Kidney glomerular epithelial cell (primary cell): Measurements from ENCODE around the gene TAP1.
"Not testable (repeated sequence)": the region's sequence is repeated elsewhere in the genome, so short reads cannot be mapped to it uniquely, and the experiment has no call there.

Experiments
- DNase-seq: peaks from one replicate; lab custom pipeline; 2025; lab: John Stamatoyannopoulos, UW

Gene TAP1, protein sequence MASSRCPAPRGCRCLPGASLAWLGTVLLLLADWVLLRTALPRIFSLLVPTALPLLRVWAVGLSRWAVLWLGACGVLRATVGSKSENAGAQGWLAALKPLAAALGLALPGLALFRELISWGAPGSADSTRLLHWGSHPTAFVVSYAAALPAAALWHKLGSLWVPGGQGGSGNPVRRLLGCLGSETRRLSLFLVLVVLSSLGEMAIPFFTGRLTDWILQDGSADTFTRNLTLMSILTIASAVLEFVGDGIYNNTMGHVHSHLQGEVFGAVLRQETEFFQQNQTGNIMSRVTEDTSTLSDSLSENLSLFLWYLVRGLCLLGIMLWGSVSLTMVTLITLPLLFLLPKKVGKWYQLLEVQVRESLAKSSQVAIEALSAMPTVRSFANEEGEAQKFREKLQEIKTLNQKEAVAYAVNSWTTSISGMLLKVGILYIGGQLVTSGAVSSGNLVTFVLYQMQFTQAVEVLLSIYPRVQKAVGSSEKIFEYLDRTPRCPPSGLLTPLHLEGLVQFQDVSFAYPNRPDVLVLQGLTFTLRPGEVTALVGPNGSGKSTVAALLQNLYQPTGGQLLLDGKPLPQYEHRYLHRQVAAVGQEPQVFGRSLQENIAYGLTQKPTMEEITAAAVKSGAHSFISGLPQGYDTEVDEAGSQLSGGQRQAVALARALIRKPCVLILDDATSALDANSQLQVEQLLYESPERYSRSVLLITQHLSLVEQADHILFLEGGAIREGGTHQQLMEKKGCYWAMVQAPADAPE

GRCh38 chr6:32853541-32854375 is at the start of gene TAP1, which contains the start of gene PSMB9:
Gene TAP1, minus strand, starts transcription at chr6:32853704. Its CDS starts 68 bp downstream, at chr6:32853636.
Gene PSMB9, plus strand, starts transcription at chr6:32854192. Its CDS starts 38 bp downstream, at chr6:32854230.
- peak; percentile 95 for DNase-seq

DNA sequence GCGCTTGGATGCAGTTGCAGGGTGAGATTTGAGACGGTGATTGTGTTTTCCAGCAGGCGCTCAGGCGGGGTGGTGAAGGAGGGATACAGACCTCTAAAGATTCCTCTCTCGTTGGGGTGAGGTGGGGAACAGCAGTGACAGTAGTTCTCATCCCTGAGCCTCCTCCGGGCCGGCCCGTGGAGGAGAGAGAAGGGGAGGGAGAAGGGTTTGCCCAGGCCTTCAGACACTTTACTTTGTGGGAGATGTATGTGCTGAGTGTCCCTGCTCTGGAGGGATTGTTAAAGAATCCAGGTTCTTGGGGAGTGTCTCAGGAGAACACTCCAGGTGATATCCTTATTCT is 41.5 kb upstream of the TAP1 start:
- no peak for DNase-seq

DNA sequence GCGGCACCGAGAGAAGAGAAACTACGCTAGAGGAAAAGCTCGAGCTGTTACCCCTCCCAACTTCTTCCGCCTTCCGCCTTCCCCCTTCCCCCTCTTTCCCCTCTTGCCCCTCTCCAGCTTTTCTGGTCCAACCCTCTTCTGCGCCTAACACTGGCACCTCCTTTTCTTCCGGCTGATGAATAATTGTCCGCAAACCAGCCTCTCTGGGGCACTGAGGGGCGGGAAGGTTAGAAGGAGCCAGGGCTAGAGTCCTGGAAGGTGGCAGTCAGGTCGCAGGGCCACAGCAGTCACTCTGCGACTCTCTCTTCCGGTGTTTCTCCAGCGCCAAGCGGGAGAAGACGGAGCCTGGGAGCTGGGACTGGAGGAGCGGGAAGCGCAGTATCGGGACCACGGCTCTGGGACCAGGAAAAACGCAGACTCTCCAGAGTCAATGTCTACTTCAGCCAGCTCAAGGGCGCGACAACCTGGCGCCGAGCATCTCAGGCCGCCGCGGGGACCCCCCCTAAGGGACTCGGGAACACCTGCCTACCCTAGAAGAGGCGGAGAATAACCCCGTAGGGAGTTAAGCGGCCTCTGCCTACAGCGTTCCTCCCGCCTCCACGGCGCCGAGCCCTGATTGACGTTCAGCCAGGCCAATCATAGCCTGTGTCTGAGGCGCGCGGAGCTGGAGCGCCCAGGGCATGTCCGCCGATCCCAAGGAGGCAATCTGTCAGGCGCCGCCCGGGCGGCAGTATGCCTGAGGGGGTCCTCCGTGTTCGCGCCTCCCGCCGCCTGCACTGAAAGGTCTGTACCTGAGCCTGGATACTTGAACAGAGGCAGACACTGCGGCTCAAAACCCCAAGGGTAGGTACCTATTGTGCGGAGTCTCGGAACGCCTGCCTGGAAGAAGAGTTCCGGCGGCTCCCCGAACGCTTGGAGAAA is 40.8 kb upstream of the TAP1 start:
- DNase-seq = peak; percentile 85

DNA sequence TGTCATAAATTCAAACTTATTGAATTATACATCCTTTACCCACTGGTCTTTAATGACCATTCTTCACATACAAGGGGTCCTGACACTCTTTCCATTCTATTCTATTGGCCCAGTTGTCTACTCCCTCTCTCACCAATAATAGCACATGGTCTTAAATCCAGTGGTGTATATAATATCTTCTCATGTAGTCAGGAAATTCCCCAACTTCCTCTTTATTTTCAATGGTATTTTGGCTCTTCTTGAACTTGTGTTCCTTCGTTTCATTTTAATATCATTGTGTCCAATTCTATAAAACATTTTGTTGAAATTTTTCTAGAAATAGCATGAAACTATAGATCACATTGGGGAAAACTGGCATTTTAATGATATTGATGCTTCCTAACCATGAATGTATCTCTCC is 37.3 kb upstream of the TAP1 start:
- no peak for DNase-seq

- DNase-seq = no peak
These were observed 36.0 kb upstream of the TAP1 start for GRCh38 chr6:32889533-32889932.

- no peak for DNase-seq
These were observed 35.1 kb upstream of the TAP1 start for GRCh38 chr6:32888576-32888975.

GRCh38 chr6:32887616-32888015 is 34.1 kb upstream of the TAP1 start:
- DNase-seq = no peak

DNA sequence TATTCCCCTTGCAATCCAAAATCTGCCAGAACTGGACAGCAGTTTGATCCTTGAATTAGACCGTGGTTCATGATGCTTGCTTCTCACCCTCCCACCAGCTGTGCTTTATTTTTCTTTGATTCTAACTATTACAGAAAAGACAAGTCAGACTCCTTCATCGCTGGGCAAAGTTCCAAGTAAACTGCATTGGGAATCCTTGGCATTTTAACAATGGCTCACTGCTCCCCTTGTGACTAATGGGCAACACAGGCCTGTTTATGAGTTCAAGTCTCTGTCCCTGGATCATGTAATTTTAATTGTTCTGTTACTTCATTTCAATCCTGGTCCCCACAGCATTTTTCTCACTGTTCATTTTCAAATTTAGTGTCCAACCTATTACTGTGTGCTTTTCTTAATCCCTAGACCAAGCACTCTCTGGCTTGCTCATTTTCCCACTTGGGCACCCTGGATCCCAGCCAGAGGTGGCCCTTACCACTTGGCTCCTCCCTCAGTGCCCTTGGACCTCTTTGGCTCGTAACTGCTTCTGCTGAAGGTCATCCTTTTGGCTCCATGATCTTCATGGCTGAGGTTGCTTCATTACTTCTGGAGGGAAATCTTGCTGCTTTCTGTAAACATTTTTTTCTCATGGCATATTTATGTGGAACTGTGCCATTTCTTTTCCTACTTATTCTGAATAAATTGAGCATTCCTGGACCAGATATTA is 33.3 kb upstream of the TAP1 start:
- peak; percentile 41 for DNase-seq

DNA sequence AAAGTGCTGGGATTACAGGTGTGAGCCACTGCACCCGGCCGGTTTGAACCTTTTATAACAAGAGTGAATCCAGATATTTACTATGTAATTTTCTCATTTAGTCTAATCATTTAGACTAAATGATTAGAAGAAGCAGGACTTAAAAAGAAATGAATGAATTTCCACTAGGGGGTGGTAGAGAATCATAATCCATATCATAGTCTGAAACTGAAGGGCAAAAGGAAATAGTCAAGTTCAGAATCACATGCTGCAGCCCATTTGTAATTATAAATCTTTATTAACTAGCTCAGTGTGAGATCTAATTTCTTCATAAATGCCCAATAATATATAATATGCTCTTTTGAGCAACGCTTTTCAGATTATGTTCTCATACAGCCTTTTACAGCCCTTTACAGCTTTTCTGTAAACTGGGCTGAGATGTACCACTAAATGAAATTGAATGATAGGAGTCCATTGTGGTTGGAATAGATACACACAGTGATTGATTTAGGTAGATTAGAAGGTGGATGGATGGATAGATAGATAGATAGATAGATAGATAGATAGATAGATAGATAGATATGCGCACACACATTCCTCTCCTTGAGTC is 32.3 kb upstream of the TAP1 start:
- peak; percentile 67 for DNase-seq

GRCh38 chr6:32883789-32884188 is 30.3 kb upstream of the TAP1 start:
- DNase-seq = no peak

DNA sequence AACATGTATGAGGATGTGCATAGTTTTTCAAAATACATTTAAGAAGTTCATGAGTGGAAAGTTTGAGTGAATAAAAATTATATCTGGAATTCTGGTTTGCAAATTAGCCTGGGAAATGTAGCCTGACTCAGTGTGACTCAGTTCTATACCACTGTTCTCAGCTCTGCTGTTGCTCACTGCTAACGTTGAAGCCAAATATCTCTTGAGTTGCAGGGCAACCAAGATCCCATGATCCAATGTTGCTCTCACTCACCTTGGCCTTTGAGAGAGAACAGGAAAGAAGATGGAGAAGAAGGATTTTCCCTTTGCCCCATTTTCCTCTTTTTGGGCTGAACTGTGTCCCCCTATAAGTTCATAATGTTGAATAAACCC is 29.4 kb upstream of the TAP1 start:
- DNase-seq = no peak

DNA sequence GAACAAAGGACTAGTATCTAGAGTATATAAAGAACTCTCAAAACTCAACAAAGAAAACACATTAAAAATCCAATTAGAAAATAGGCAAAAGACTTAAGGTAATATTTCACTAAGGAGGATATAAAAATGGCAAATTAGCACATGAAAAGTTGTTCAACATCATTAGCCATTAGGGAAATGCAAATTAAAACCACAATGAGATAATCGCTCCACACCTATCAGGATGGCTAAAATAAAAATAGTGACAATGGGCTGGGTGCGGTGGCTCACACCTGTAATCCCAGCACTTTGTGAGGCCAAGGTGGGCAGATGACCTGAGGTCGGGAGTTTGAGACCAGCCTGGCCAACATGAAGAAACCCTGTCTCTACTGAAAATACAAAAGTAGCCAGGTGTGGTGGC is 27.5 kb upstream of the TAP1 start:
- not testable (repeated sequence) for DNase-seq

DNA sequence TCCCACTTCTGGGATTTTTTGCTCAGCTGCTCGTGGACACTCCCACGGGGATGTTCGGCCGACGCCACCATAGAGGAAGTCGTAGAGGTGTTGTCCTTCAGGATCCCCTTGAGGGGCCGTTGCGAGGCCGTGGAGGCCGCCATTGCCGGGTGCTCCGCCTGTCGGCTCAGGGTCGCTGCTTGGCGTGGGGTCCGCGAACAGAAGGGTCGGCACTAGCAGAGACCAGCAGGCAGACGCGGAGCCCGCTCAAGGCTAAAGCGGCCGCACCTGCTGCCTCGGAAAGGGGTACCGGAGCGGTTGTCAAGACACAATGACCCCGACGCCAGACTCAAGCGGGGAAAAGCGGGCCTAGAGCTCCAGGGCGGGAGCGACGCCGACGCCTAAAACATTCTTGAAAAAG is 26.2 kb upstream of the TAP1 start:
- no peak for DNase-seq

GRCh38 chr6:32876603-32877002 is 23.1 kb upstream of the TAP1 start:
- no peak for DNase-seq

- DNase-seq = not testable (repeated sequence)
These were observed 20.4 kb upstream of the TAP1 start for GRCh38 chr6:32873947-32874346.

GRCh38 chr6:32868257-32868788 is 14.8 kb upstream of the TAP1 start:
- peak; percentile 70 for DNase-seq

DNA sequence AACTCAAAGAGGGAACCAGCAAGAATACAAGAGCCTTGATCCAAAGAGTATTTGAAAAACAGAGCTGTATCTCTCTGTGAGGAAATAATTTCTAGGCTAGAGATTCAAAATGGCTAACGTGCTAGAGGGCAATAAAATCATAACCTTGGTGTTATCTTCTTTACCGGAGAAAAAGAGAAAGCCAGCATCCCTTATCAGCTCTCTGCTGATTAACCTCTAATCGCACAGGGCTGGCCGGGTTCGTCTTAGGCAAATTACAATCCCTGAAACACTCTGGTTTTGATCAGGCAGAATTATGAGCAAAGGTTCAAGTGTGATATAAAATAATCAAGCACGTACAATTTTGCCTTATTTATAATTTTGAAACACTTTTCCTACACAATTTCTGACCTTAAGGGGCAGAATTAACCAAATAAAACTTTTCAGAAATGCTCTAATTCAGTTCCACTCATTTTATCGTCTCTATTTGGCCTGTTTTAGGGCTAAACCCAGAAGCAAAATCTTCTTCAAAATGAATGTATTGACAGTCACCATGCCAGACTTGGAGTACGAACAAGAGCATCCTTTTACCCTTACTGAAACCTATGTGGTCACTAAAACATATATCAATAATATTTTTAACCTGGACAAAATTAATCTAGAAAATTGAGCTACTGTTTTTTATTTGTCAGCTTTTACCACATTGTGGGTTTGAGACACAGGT is 14.2 kb upstream of the TAP1 start:
- no peak for DNase-seq

- no peak for DNase-seq
These were observed 13.5 kb upstream of the TAP1 start for GRCh38 chr6:32867022-32867477.

GRCh38 chr6:32865724-32866443 is 12.4 kb upstream of the TAP1 start:
- no peak for DNase-seq
